GM10266 (cell line): ENCODE measurements around the gene KIAA0513.
A peak's percentile ranks its signal among the peaks of the same experiment; 100 is the strongest.

Experiments
- DNase-seq: peaks from one replicate; pipeline ENCODE4 v3.0.0; 2012; ENCODE audit errors: extremely low spot score
- CTCF ChIP-seq: IDR thresholded peaks from 2 replicates; pipeline ENCODE4 v1.5.1; 2012; ENCODE audit warnings: mild to moderate bottlenecking, low read depth; ENCODE audit not compliant: control insufficient read depth, insufficient read depth; ENCODE audit errors: missing control alignments

Gene KIAA0513

GRCh38 chr16:85107532-85107931 lies 79.9 kb downstream of the KIAA0513 start:
- no peak for TF ChIP-seq CTCF
- no peak for DNase-seq

GRCh38 chr16:85110105-85110504 lies 82.5 kb downstream of the KIAA0513 start:
- TF ChIP-seq CTCF: no peak
- no peak for DNase-seq

GRCh38 chr16:85111184-85111583 lies 83.6 kb downstream of the KIAA0513 start:
- no peak for TF ChIP-seq CTCF
- no peak for DNase-seq

GRCh38 chr16:85112364-85112763 lies 84.8 kb downstream of the KIAA0513 start, which contains the start of gene CIBAR2:
CIBAR2 (minus strand) TSS chr16:85112472; CDS start chr16:85112352, 120 bp downstream.
- DNase-seq: no peak
- no peak for TF ChIP-seq CTCF

GRCh38 chr16:85113168-85113733 lies 85.7 kb downstream of the KIAA0513 start:
- TF ChIP-seq CTCF: no peak
- no peak for DNase-seq

GRCh38 chr16:85113913-85114312 lies 86.3 kb downstream of the KIAA0513 start:
- TF ChIP-seq CTCF: no peak
- no peak for DNase-seq

GRCh38 chr16:85114909-85115567 lies 87.4 kb downstream of the KIAA0513 start:
- peak; percentile 98 for TF ChIP-seq CTCF

More at GRCh38 chr16:85114909-85115567, 87.4 kb downstream of the KIAA0513 start:
- DNase-seq: peak; percentile 94
